IMR-90 (cell line): ENCODE data around the gene SLC25A28. TPM values are rescaled to one million over a fixed set of nuclear protein-coding genes. Genes with fewer than 3 reads are reported as not detected.

ENCODE experiments used
- ATAC-seq: fragments of 200-7000 bp; cut with Tn5 transposase; 2 replicates; pipeline ENCODE4 v1.9.1; 2020; ENCODE audit warnings: low read depth, mild to moderate bottlenecking, moderate library complexity
- BruUV-seq: library from RNA; stranded (reverse); fragments of 400-500 nt; replicated peaks from 2 replicates; lab custom pipeline; 2021; lab: Mats Ljungman, UMichigan
- CTCF ChIA-PET: fragments of 300-600 bp; formaldehyde crosslinking; extraction: SDS; loops from one replicate; lab custom pipeline; 2021; ENCODE audit warnings: antibody characterized with exemption; lab: Yijun Ruan, JAX
- POLR2A ChIA-PET: fragments of 300-600 bp; sonication (Branson Sonifier 250); formaldehyde crosslinking; loops from one replicate; lab custom pipeline; 2022; ENCODE audit warnings: antibody characterized with exemption; ENCODE audit not compliant: unreplicated experiment; lab: Charles Lee
- DNase-seq: peaks from one replicate; pipeline ENCODE4 v3.0.0; 2013
- H2AFZ ChIP-seq: replicated peaks from 2 replicates; pipeline ENCODE3; 2013; ENCODE audit warnings: low read length, mild to moderate bottlenecking; ENCODE audit not compliant: poor library complexity
- H2AK5ac ChIP-seq: 2 replicates; pipeline ENCODE4 v1.6.1; 2013; ENCODE audit warnings: low read depth, low read length, inconsistent platforms
- H2AK9ac ChIP-seq: replicated peaks from 2 replicates; pipeline ENCODE3; 2013; ENCODE audit warnings: mild to moderate bottlenecking, low read depth, low read length, moderate library complexity; ENCODE audit not compliant: poor library complexity
- H2BK120ac ChIP-seq: 2 replicates; pipeline ENCODE4 v1.6.1; 2013; ENCODE audit warnings: low read depth, low read length, inconsistent platforms
- H2BK15ac ChIP-seq: 3 replicates; pipeline ENCODE4 v1.6.1; 2013; ENCODE audit warnings: low read depth, low read length, inconsistent platforms
- H2BK20ac ChIP-seq: 2 replicates; pipeline ENCODE4 v1.6.1; 2013; ENCODE audit warnings: low read depth, mild to moderate bottlenecking, inconsistent platforms, low read length, moderate library complexity
- H2BK5ac ChIP-seq: 2 replicates; pipeline ENCODE4 v1.6.1; 2013; ENCODE audit warnings: mild to moderate bottlenecking, low read depth, low read length, inconsistent platforms; ENCODE audit not compliant: poor library complexity, severe bottlenecking
- H3K14ac ChIP-seq: replicated peaks from 2 replicates; pipeline ENCODE4 v1.6.1; 2013; ENCODE audit warnings: low read depth, low read length, inconsistent platforms
- H3K18ac ChIP-seq: 2 replicates; pipeline ENCODE4 v1.6.1; 2013; ENCODE audit warnings: low read depth, low read length, control low read depth
- H3K23ac ChIP-seq: 2 replicates; pipeline ENCODE4 v1.6.1; 2013; ENCODE audit warnings: low read depth, low read length, inconsistent platforms
- H3K27ac ChIP-seq: 2 replicates; pipeline ENCODE4 v1.5.1; 2013; ENCODE audit warnings: mild to moderate bottlenecking, control low read depth, low read length; ENCODE audit not compliant: insufficient read depth
- H3K27me3 ChIP-seq: 2 replicates; pipeline ENCODE4 v1.6.1; 2013; ENCODE audit warnings: low read length; ENCODE audit not compliant: control insufficient read depth, insufficient read depth
- H3K36me3 ChIP-seq: 2 replicates; pipeline ENCODE4 v1.6.1; 2013; ENCODE audit warnings: low read length, mixed read lengths; ENCODE audit not compliant: control insufficient read depth, insufficient read depth
- H3K4ac ChIP-seq: 2 replicates; pipeline ENCODE4 v1.6.1; 2013; ENCODE audit warnings: low read depth, low read length, inconsistent platforms
- H3K4me1 ChIP-seq: 2 replicates; pipeline ENCODE4 v1.6.1; 2013; ENCODE audit warnings: low read length, mixed read lengths; ENCODE audit not compliant: control insufficient read depth, insufficient read depth
- H3K4me2 ChIP-seq: 2 replicates; pipeline ENCODE4 v1.6.1; 2013; ENCODE audit warnings: low read depth, mild to moderate bottlenecking, control low read depth, low read length, moderate library complexity
- H3K4me3 ChIP-seq: 2 replicates; pipeline ENCODE4 v1.5.1; 2013; ENCODE audit warnings: low read depth, mild to moderate bottlenecking, control low read depth, low read length, moderate library complexity; ENCODE audit not compliant: insufficient read depth
- H3K56ac ChIP-seq: 2 replicates; pipeline ENCODE4 v1.6.1; 2013; ENCODE audit warnings: low read length, inconsistent platforms; ENCODE audit not compliant: insufficient read depth; ENCODE audit errors: extremely low read depth
- H3K79me1 ChIP-seq, 2 experiments: 2 replicates each; pipeline ENCODE4 v1.6.1; 2013; ENCODE audit warnings: low read length in 2 of 2, inconsistent platforms in 1 of 2, low read depth in 1 of 2
- H3K9ac ChIP-seq: 2 replicates; pipeline ENCODE4 v1.6.1; 2013; ENCODE audit warnings: low read depth, low read length, control low read depth
- H3K9me1 ChIP-seq: 2 replicates; pipeline ENCODE4 v1.6.1; 2013; ENCODE audit warnings: low read length, inconsistent platforms; ENCODE audit not compliant: insufficient read depth
- H3K9me3 ChIP-seq: 2 replicates; pipeline ENCODE4 v1.6.1; 2013; ENCODE audit warnings: low read length; ENCODE audit not compliant: control insufficient read depth, insufficient read depth
- H4K20me1 ChIP-seq: 2 replicates; pipeline ENCODE4 v1.6.1; 2013; ENCODE audit warnings: low read length, inconsistent platforms; ENCODE audit not compliant: insufficient read depth
- H4K5ac ChIP-seq: 2 replicates; pipeline ENCODE4 v1.6.1; 2013; ENCODE audit warnings: mild to moderate bottlenecking, low read depth, low read length, control low read depth
- H4K8ac ChIP-seq, 2 experiments: 2 replicates each; pipeline ENCODE4 v1.6.1; 2013; ENCODE audit warnings: low read depth in 2 of 2, low read length in 2 of 2, control low read depth in 1 of 2, inconsistent platforms in 1 of 2
- H4K91ac ChIP-seq: 2 replicates; pipeline ENCODE4 v1.6.1; 2013; ENCODE audit warnings: low read depth, low read length, inconsistent platforms; ENCODE audit not compliant: insufficient read depth
- BHLHE40 ChIP-seq: fragments of 150-350 bp; IDR thresholded peaks from 2 replicates; pipeline ENCODE4 v1.6.1; 2016; ENCODE audit warnings: mild to moderate bottlenecking, low read depth, low read length
- CEBPB ChIP-seq: IDR thresholded peaks from 2 replicates; pipeline ENCODE4 v1.6.1; 2012; ENCODE audit warnings: low read depth, low read length, improper control_type of control experiment
- CHD1 ChIP-seq: IDR thresholded peaks from 2 replicates; pipeline ENCODE4 v1.6.1; 2012; ENCODE audit warnings: low read depth, low read length, improper control_type of control experiment
- FOS ChIP-seq: fragments of 150-350 bp; IDR thresholded peaks from 2 replicates; pipeline ENCODE4 v1.6.1; 2016; ENCODE audit warnings: low read depth, low read length
- MAFK ChIP-seq: IDR thresholded peaks from 2 replicates; pipeline ENCODE4 v1.6.1; 2012; ENCODE audit warnings: low read depth, low read length, improper control_type of control experiment
- MAZ ChIP-seq: IDR thresholded peaks from 2 replicates; pipeline ENCODE4 v1.6.1; 2012; ENCODE audit warnings: low read depth, mild to moderate bottlenecking, low read length, improper control_type of control experiment, moderate library complexity, borderline replicate concordance
- MXI1 ChIP-seq: IDR thresholded peaks from 2 replicates; pipeline ENCODE4 v1.6.1; 2012; ENCODE audit warnings: low read depth, mild to moderate bottlenecking, low read length, moderate library complexity, borderline replicate concordance
- NFE2L2 ChIP-seq: fragments of 150-350 bp; IDR thresholded peaks from 2 replicates; pipeline ENCODE4 v1.6.1; 2016; ENCODE audit warnings: low read depth, mild to moderate bottlenecking, low read length
- POLR2A ChIP-seq: IDR thresholded peaks from 2 replicates; pipeline ENCODE4 v1.6.1; 2012; ENCODE audit warnings: mild to moderate bottlenecking, low read depth, low read length
- RAD21 ChIP-seq: IDR thresholded peaks from 2 replicates; pipeline ENCODE4 v1.6.1; 2012; ENCODE audit warnings: low read length, improper control_type of control experiment
- RCOR1 ChIP-seq: IDR thresholded peaks from 2 replicates; pipeline ENCODE4 v1.6.1; 2012; ENCODE audit warnings: mild to moderate bottlenecking, low read length, improper control_type of control experiment; ENCODE audit not compliant: insufficient replicate concordance
- RFX5 ChIP-seq: IDR thresholded peaks from 2 replicates; pipeline ENCODE4 v1.8.0; 2012; ENCODE audit warnings: low read depth, mild to moderate bottlenecking, low read length, moderate library complexity
- SMC3 ChIP-seq: fragments of 150-350 bp; IDR thresholded peaks from 2 replicates; pipeline ENCODE4 v1.6.1; 2016; ENCODE audit warnings: low read depth, mild to moderate bottlenecking, antibody characterized with exemption, low read length, moderate library complexity
- WGBS, 2 experiments: methylation state at CpG; one replicate each; pipeline versions ENCODE4 v1.1.5 to v1.1.7; 2013; ENCODE audit warnings: missing lambda C conversion rate in 2 of 2; ENCODE audit not compliant: insufficient read length in 1 of 2; ENCODE audit errors: extremely low coverage in 2 of 2; 5-methylcytosine and 5-hydroxymethylcytosine counted together
- dilution Hi-C: fragments of 300-500 bp; cut with HindIII; formaldehyde crosslinking; loops from one replicate; pipeline ENCODE4 v1.14.3; 2018; ENCODE audit warnings: low sequenced_read_pairs; ENCODE audit not compliant: unreplicated experiment
- in situ Hi-C: fragments of 300-500 bp; cut with MboI; formaldehyde crosslinking; loops from 3 replicates; pipeline ENCODE4 v1.14.3; 2019; ENCODE audit warnings: low sequenced_read_pairs, inconsistent platforms, mixed read lengths
- intact Hi-C: fragments of 100-400 bp; cut with micrococcal nuclease; formaldehyde crosslinking; loops from 2 replicates; pipeline ENCODE4 v1.10.0; 2022
- polyA plus RNA-seq, 3 experiments: library from polyadenylated mRNA; depleted of rRNA; stranded (reverse); fragments of >200 nt; gene quantifications; 2 replicates each; pipeline ENCODE4 v1.2.3, GENCODE V29; 2012; ENCODE audit warnings: low replicate concordance in 1 of 3
- total RNA-seq: library from RNA; depleted of rRNA; stranded (reverse); fragments of >200 nt; gene quantifications from 2 replicates; pipeline ENCODE4 v1.2.3, GENCODE V29; 2012
- TF ChIP-seq, protein P1 (sequence below): conservative IDR thresholded peaks from 2 replicates; pipeline ENCODE4 v1.5.1; 2012; ENCODE audit warnings: mild to moderate bottlenecking, low read depth, low read length, improper control_type of control experiment
- TF ChIP-seq, protein P2 (sequence below): fragments of 150-350 bp; IDR thresholded peaks from 2 replicates; pipeline ENCODE4 v1.6.1; 2016; ENCODE audit warnings: low read depth, mild to moderate bottlenecking, low read length, moderate library complexity, borderline replicate concordance
- TF ChIP-seq, protein P3 (sequence below): fragments of 150-350 bp; IDR thresholded peaks from 2 replicates; pipeline ENCODE4 v1.6.1; 2017; ENCODE audit warnings: mild to moderate bottlenecking, antibody characterized with exemption, low read length, low read depth

Gene SLC25A28
- total and polyA plus RNA-seq, 2 of the 4 experiments (the other 2 are of a cell fraction): 13.1 to 29.8 TPM

DNA sequence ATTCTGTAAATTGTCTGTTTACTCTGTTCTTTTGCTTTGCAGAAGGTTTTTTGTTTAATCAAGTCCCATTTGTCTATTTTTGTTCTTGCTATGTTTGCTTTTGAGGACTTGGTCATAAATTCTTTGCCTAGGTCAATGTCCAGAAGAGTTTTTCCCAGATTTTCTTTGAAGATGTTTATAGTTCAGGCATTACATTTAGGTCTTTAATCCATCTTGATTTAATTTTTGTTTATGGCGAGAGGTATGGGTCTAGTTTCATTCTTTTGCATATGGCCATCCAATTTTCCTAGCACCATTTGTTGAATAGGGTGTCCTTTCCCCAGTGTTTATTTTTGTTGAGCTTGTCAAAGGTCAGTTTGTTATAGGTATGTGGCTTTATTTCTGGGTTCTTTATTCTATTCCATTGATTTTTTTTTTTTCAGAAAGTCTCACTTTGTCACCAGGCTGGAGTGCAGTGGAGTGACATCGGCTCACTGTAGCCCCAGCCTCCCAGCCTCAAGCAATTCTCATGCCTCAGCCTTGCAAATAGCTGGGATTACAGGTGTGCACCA is 27.4 kb upstream of the SLC25A28 start:
- Histone ChIP-seq H3K23ac (no peak overlapping the region), H3K27me3 (no peaks in the 10 kb centered on the region), H3K4ac (no peak overlapping the region), H3K14ac (no peak overlapping the region), H4K8ac (no peak overlapping the region), H3K9ac (no peak overlapping the region), H3K4me1 (no peaks in the 10 kb centered on the region), H3K9me1 (no peaks in the 10 kb centered on the region), H2BK20ac (no peak overlapping the region), H2AFZ (no peak overlapping the region), H3K36me3 (no peaks in the 10 kb centered on the region), H3K56ac (no peak overlapping the region), H3K27ac (no peak overlapping the region), H3K79me1 (no peaks in the 10 kb centered on the region), H2BK120ac (no peak overlapping the region), H2BK15ac (no peak overlapping the region), H3K18ac (no peak overlapping the region), H4K20me1 (no peaks in the 10 kb centered on the region), H3K9me3 (peaks cover 3% of the 10 kb centered on the region; the same call in 1 of the 2 replicates), H3K4me3 (no peak overlapping the region), H4K91ac (no peak overlapping the region), H2AK9ac (no peak overlapping the region), H2AK5ac (no peak overlapping the region), H2BK5ac (no peak overlapping the region), H3K4me2 (no peak overlapping the region), H4K5ac (no peak overlapping the region)
- in situ Hi-C loops: no loop called here
- POLR2A ChIA-PET: interaction anchor here (0.6 kb wide), 1 partner anchor 11 kb away, joined by 4 read pairs; the partner anchor contains the start of gene ENTPD7
- CTCF ChIA-PET: interaction anchor here (0.6 kb wide), 2 partner anchors 12 to 1936 kb away, joined by 5 to 9 read pairs; no protein-coding TSS in a partner anchor
- TF ChIP-seq BHLHE40: no peak
- TF ChIP-seq FOS: no peak
- no peak for TF ChIP-seq MAFK
- TF ChIP-seq, protein P1, sequence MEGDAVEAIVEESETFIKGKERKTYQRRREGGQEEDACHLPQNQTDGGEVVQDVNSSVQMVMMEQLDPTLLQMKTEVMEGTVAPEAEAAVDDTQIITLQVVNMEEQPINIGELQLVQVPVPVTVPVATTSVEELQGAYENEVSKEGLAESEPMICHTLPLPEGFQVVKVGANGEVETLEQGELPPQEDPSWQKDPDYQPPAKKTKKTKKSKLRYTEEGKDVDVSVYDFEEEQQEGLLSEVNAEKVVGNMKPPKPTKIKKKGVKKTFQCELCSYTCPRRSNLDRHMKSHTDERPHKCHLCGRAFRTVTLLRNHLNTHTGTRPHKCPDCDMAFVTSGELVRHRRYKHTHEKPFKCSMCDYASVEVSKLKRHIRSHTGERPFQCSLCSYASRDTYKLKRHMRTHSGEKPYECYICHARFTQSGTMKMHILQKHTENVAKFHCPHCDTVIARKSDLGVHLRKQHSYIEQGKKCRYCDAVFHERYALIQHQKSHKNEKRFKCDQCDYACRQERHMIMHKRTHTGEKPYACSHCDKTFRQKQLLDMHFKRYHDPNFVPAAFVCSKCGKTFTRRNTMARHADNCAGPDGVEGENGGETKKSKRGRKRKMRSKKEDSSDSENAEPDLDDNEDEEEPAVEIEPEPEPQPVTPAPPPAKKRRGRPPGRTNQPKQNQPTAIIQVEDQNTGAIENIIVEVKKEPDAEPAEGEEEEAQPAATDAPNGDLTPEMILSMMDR: no peak
- TF ChIP-seq RCOR1: no peak
- TF ChIP-seq MAZ: no peak
- TF ChIP-seq MXI1: no peak
- no peak for TF ChIP-seq CEBPB
- no peak for TF ChIP-seq POLR2A
- TF ChIP-seq, protein P2, sequence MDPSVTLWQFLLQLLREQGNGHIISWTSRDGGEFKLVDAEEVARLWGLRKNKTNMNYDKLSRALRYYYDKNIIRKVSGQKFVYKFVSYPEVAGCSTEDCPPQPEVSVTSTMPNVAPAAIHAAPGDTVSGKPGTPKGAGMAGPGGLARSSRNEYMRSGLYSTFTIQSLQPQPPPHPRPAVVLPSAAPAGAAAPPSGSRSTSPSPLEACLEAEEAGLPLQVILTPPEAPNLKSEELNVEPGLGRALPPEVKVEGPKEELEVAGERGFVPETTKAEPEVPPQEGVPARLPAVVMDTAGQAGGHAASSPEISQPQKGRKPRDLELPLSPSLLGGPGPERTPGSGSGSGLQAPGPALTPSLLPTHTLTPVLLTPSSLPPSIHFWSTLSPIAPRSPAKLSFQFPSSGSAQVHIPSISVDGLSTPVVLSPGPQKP: no peak
- TF ChIP-seq SMC3: no peak
- TF ChIP-seq RAD21: no peak
- TF ChIP-seq, protein P3, sequence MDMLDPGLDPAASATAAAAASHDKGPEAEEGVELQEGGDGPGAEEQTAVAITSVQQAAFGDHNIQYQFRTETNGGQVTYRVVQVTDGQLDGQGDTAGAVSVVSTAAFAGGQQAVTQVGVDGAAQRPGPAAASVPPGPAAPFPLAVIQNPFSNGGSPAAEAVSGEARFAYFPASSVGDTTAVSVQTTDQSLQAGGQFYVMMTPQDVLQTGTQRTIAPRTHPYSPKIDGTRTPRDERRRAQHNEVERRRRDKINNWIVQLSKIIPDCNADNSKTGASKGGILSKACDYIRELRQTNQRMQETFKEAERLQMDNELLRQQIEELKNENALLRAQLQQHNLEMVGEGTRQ: no peak
- TF ChIP-seq RFX5: no peak
- TF ChIP-seq CHD1: no peak
- no peak for TF ChIP-seq NFE2L2
- no TSS peak for BruUV-seq
- dilution Hi-C loops: no loop called here
- WGBS, 2 experiments: no CpG with 5 or more reads among the region's 2 CpGs
- intact Hi-C loops: no loop called here
- ATAC-seq (no peak), DNase-seq (no peak)
